Amniotic stem cell (primary cell): Measurements from ENCODE around the gene LRRIQ1.
"Not testable (repeated sequence)": the region's sequence is repeated elsewhere in the genome, so short reads cannot be mapped to it uniquely, and the experiment has no call there.

Experiments
- DNase-seq: peaks from one replicate; lab custom pipeline; 2025; lab: John Stamatoyannopoulos, UW

LRRIQ1 gene, protein sequence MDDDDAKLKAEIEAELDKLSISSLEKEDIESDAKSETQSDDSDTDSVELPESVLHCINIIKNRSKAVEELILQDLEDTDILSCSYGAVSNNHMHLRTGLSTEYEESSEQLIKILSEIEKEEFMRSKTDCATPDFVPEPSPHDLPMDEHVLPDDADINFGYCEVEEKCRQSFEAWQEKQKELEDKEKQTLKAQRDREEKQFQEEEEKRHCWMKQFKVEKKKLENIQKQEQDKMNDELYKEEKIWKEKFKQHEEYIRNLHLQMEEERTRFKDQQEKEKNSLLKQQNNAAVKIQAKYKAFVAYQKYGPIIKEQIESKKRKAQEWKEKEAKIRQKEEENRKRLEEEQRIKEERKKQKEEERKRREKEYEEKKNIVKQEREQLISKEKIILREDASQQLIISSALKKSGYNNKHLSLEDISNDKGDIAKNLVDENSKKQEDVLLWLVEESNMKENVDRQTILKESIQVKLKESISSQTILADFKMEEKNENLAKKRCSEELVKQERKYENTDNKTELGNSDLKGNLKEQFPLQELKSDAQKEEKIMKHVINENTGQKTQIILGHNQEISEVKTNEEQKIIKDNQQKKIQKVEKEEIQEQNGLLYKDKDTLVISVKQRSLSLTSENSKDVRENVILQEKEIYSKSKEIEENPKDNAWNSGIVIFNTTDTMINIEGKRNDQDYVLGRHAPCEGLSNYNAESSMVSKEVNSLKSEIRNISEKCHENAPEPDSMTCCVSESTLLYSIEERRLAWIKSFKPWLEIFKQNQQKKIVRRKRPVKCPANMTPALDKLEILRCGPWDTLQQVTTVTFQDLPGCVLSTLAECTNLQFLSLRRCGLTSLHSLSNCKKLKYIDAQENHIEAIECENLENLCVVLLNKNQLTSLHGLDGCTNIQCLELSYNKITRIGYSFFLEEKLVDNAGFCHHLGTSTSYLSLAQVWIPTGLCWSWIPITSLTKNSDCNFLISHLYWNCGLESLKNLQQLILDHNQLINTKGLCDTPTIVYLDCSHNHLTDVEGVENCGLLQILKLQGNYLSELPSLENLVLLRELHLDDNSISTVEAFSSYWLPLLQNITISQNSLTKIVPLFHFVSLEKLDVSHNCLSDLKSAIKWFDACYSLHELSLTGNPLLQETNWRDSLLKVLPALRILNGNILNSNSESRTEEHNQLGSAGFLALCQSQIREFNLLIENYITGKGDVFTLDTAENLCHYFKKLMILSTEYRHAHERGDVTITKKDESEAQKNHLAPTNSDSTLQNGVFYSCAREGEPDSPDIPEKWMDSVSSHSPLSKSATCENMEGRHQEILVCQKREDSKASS (N-terminal part only)

DNA sequence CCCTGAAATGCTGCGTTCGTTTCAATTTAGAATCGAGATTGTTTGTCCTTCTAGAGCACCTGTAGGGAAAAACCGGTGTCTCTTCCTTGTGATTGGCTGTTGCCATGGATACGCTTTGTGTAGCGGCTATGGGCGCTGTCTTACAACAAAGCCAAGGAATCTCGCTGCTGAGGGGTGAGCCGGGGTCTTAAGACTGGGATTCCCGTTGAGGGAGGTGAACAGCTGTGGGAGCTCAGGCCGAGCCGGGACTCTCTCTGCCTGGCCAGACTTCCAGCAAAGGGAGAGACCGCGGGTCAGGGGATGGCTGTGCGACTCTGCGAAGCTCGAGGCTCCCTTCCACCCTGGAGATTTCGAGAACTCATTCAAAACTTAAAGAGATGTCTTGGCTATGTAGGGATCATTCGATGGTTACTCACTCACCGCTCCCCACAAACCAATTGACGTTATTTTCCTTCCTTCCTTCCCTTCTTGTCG lies at the start of gene LRRIQ1, which contains the start of gene TSPAN19:
Gene LRRIQ1 (plus strand): TSS at position 118 of the 474 bp plus-strand sequence. CDS start 1,826 bp downstream, outside the sequence.
Gene TSPAN19 (minus strand): TSS at position 44 of the 474 bp plus-strand sequence. CDS start 6,331 bp downstream, outside the sequence.
- peak; percentile 81 for DNase-seq

DNA sequence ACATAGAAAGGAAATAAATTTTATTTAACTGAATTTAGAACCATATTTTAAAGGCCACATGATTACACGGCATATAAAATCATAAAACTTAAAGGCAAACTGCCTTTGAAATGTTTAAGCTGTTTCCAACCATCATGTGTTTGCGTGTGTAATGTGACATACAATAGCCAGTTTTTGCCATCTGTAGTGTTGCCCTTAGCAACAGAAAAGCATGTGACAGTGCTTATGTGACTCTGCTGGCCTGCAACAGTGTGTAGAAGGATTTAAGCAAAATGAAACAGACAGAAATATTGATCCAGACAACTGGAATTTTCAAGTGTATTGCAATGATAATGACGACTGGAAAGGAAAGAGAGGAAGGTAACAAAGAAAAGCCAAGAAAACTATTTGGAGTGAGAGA lies 49.6 kb upstream of the LRRIQ1 start:
- no peak for DNase-seq

DNA sequence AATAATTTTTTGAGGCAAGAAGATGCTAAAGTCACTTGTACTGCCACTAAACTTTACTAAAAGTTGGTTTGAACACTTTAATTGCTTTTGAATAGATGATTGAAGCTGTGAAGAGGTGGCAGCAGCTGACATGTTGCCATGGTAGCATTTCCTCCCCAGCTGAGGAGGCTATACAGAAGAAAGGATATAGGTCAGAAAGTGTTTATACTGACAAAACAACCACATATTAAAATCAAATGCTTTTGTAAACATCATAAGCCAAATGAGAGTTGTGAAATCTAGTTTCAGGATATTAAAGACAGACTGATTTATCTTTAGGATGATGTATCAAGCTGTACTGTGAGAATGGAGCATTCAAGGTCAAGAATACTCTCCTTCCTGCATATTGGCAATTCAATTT lies 41.7 kb upstream of the LRRIQ1 start:
- no peak for DNase-seq

DNA sequence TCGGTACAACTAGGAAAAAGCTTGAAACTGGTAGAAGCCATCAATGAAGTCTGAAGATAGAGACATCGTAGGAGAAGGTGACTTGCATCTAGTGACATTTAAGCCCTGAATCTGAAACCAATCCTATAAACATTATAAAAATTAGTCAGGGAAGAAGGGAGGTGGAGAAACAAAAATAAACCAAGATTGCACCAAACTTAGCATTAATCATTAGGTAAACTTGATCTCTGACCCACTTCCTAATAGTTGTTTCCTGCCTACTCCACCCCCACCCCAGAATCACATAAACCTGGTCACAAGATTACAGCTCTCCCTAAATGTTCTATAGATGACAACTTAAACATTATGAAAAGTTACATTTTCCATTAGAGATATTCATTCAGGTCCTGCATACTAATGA lies 40.5 kb upstream of the LRRIQ1 start:
- DNase-seq: no peak

DNA sequence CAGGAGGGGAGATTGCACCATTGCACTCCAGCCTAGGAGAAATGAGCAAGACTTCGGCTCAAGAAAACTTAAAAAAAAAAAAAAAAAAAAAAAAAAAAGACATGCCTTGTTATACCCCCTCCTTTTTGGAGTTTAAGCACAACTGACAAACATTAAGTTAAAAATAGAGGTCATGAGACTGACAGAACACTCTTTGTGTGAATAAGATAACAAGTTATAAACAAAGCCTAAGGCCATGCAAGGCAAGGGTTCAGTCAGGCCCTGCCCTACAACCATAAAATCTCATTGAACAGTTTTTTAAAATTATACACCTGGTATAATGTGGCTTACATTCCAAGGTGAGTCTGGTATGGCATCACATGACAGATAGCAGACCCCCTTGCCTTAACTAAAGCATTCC lies 39.4 kb upstream of the LRRIQ1 start:
- DNase-seq: no peak

DNA sequence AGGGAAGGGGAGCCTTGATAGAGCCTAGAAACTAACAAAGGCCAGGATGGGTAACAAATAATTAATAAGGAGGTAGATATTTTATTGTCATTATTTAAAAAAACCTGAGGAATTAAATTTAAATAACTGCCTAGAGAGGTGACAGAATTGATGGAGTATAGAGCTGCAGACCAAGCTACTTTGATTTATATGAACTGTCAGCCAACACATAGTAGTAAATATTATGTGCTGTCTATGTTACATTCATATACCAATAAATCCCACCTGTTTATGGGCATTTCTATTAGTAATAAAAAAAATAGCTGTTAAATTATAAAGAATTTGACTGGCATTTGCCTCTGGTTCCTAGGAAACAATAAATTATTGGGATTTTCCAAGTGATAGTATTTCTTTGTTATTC lies 37.8 kb upstream of the LRRIQ1 start:
- no peak for DNase-seq

DNA sequence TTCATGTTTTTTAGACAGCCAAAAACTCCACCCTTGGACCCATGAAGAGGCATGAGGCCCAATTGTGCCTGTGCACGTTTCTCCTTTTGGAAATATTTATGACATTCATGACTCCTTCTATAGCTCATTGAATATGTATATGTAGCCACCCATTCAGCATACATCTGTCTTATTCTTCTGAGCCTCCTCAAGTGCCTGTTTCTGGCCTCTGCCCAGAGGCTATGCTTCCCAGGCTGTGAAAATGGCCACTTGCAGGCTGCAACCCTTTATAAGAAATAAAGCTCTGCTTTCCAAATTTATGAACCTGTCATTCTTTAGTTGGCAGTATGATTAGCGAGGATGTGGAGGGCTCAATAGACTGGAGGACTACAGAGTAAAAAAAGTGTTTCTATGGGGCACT lies 35.4 kb upstream of the LRRIQ1 start:
- DNase-seq: no peak

DNA sequence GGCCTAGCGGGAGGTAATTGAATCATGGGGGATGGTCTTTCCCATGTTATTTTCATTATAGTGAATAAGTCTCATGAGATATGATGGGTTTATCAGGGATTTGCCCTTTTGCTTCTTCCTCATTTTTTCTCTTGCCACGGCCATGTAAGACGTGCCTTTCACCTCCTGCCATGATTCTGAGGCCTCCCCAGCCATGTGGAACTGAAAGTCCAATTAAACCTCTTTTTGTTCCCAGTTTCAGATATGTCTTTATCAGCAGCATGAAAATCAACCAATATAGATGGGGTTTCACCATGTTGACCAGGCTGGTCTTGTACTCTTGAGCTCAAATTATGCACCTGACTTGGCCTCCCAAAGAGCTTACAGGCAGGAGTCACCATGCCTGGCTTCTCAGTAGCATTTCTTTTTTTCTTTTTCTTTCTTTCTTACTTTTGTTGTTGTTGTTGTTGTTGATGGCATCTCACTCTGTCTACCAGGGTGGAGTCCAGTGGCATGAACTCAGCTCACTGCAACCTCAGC lies 33.3 kb upstream of the LRRIQ1 start:
- no peak for DNase-seq

DNA sequence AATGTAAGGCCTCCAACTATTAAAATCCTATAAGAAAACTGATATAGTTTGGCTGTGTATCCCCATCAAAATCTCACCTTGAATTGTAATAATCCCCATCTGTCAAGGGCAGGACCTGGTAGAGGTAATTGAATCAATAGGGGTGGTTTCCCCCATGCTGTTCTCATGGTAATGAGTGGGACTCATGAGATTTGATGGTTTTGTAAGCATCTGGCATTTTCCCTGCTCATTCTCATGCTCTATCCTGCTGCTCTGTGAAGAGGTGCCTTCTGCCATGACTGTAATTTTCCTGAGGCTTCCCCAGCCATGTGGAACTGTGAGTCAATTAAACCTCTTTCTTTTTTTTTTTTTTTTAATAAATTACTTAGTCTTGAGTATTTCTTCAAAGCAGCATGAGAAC lies 31.9 kb upstream of the LRRIQ1 start:
- no peak for DNase-seq

DNA sequence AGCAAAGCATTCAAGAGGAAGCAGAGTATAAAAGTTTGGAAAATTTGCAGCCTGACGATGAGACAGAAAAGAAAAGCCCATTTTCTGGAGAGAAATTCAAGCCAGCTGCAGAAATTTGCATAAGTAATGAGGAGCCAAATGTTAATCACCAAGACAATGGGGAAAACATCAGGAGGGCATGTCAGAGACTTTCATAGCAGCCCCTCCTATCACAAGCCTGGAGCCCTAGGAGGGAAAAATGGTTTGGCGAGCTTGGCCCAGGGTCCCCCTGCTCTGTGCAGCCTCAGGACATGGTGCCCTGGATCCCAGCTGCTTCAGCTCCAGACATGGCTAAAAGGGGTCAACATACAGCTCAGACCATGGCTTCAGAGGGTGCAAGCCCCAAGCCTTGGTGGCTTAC lies 31.1 kb upstream of the LRRIQ1 start:
- DNase-seq: not testable (repeated sequence)

DNA sequence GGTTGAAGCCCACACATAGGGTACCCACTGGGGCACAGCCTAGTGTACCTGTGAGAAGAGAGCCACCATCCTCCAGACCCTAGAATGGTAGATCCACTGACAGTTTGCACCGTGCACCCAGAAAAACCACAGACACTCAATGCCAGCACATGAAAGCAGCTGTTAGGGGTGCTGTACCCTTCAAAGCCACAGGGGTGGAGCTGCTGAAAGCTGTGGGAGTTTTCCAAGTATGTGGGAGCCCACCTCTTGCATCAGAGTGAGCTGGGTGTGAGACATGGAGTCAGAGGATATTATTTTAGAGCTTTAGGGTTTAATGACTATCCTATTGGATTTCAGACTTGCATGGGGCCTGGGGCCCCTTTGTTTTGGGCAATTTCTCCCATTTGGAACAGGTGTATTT lies 30.5 kb upstream of the LRRIQ1 start:
- no peak for DNase-seq

DNA sequence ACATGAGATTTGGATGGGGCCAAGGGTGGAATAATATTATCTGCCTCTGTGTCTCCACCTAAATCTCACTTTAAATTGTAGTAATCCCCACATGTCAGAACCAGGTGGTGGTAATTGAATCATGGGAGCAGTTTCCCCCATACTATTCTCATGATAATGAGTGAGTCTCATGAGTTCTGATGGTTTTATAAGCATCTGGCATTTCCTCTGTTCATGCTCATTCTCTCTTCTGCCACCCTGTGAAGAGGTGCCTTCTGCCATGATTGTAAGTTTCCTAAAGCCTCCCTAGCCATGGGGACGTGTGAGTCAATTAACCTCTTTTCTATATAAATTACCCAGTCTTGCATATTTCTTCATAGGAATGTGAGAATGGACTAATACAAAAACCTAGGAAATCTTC lies 29.9 kb upstream of the LRRIQ1 start:
- DNase-seq: no peak

DNA sequence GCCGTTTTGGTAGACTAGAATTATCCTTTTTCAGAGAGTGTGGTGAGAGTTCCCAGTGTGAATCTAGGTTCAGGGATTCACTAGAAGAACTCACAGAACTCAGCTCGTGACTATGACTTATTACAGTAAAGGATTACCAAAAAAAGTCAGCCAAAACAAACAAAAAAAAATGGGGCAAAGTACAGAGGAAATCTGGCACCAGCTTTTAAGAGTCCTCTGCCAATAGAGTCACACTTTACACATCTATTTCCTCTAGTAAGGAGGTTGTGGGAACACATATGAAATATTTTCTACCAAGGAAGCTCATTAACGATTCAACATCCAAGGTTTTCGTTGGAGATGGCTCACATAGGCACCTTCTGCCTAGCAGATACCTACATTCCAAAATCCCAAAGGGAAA lies 28.3 kb upstream of the LRRIQ1 start:
- no peak for DNase-seq

DNA sequence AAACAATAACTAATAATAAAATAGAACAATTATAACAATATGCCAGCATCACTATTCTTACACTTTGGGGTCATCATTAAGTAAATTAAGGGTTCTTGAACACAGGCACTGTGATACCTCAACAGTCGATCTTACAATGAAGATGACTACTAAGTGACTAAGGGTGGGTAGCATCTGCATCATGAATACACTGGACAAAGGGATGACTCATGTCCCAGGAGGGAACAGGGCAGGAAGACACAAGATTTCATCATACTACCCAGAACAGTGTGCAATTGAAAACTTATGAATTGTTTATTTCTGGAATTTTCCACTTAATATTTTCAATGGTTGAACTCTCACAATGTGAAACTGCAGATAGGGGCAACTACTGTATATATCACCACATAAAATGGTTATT lies 19.7 kb upstream of the LRRIQ1 start:
- peak; percentile 36 for DNase-seq

DNA sequence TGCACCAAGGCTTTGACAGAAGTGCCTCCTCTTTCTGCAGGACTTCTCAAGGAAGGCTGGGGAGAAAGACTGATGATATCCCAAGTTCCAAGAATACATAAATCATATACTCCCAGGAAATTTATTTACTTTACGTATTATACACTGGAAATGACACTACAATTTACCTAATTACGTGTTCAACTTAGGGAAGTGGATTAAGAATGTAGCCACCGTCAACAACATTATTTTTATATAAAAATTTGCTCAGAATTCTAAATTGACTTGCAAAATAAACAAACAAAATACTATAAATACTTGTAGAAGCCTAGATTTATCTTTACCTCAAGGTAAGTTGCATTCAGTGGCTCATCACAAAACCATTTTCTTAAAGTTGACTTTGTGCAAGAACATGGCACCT lies 19.0 kb upstream of the LRRIQ1 start:
- DNase-seq: no peak

DNA sequence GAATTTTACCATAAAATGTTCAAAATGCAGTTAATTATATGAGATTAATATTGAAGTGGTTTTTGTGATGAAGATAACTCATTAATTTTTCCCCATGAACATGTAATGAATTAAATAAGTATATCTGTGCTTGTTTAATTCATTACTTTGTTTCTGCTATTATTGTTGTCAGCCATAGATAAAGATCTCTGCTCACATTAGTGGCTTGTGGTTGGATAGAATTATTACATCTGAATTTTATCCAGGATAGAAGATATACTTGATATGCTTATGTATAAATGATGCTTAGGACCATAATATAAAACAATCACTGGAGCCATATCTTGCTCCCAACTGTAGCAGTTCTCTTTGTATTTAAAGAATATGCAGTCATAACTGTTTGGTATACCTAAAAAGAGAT lies 18.5 kb upstream of the LRRIQ1 start:
- DNase-seq: no peak

DNA sequence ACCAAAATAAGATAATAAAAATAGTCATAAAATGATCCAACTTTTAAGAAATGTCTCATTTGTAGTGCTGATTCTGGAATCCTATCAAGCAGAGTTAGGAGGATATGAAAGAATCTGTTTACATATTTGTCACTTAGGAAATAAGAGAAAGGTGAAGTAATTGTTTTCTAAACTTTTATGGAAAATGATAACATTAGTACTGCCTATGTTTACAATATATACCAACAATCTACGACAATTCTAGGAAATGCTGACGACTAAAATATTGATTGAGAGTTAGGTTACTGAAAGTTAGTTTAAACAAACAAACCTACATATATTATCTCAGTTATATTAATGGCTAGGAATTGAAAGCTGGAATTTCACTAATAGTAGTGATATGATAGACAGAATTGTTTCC lies 18.1 kb upstream of the LRRIQ1 start:
- DNase-seq: no peak

DNA sequence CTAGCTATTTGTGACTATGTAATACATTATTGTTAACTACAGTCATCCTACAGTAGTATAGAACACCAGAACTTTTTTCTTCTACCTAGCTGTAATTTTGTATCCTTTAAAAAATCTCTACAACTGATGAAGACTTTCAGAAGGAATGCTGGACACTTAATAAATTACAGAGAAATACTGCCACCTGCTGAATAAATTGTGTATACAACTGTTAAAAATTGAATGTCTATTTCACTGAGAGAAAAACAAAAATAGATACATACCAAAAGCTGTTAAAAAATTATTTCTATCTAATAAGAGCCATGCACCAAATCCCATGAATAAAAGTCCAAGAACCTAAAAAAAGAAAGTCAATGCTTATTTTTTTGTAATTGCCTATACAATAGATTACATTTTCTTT lies 6.7 kb upstream of the LRRIQ1 start:
- peak; percentile 8 for DNase-seq

DNA sequence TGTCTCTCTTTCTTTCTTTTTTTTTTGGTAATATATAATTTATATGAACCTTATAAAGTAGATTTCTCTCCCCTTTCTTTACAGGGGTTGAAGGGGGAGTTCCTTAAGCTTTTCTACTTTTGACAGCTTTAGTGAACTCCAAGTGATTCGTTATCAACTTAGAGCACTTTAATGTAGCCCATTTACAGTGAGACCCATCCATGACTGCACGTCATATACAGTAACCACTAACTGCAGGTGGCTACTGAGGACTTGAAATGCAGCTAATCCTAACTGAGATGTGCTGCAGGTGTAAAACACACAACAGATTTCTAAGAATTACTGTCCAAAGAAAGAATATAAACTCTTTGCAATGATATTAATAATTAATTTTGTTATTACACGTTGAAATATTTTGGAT lies 582 bp downstream of the LRRIQ1 start:
- DNase-seq: no peak

DNA sequence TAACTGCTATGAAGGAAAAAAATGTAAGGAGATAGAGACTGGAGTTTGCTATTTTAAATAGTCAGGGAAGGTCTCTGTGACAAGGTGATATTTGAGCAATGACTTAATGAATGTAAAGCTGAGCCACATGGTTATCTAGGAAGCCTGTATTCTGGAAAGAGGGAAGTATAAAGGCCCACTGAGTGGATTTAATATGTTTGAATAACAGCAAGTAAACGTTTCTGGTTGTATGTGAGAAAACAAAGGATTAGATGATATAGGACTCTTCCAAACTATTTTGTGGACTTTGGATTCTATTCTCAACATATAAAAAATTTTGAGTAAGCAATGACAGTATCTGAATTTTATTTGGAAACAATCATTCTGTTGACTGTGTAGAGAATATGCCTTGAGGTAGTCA lies 5.2 kb downstream of the LRRIQ1 start:
- no peak for DNase-seq

DNA sequence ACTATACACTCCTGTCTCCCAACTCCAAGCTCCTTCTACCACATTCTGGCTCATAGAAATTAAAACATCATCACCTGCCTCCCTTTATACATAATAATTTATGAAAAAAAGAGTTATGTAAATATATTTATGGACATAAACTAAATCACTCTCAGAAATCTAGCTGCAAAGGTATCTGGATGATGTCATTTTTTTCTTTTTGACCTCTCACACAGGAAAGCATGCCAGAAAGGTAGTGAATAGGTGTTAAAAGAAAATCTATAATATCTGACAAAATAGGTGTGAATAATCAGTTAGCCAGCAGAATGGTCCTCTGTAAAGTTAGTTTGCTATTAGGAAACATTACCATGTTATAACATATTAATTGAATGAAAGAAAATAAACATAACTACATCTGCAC lies 7.7 kb downstream of the LRRIQ1 start:
- no peak for DNase-seq
